Neural cell (in vitro differentiated cells): ENCODE measurements around the gene PHAX. TPM values are rescaled to one million over a fixed set of nuclear protein-coding genes. Genes with fewer than 3 reads are reported as not detected.

Experiments
- H2AFZ ChIP-seq: fragments of 200-600, 300-800 bp; sonication (generic), shearing (Covaris generic); 2 replicates; pipeline ENCODE4 v1.6.0; 2014; ENCODE audit warnings: low read depth, mild to moderate bottlenecking, antibody characterized with exemption, low read length, moderate library complexity
- H3F3A ChIP-seq: fragments of 200-600 bp; shearing (Covaris generic); 2 replicates; pipeline ENCODE4 v1.6.1; 2016; ENCODE audit warnings: mild to moderate bottlenecking, moderate library complexity, mixed read lengths, antibody characterized with exemption, low read length; ENCODE audit not compliant: insufficient read depth, poor library complexity, severe bottlenecking
- H3K27ac ChIP-seq: fragments of 200-600, 300-800 bp; sonication (generic), shearing (Covaris generic); 2 replicates; pipeline ENCODE4 v1.5.1; 2014; ENCODE audit warnings: mild to moderate bottlenecking, low read length, moderate library complexity
- H3K27me3 ChIP-seq: fragments of 300-800, 200-600 bp; sonication (generic), shearing (Covaris generic); 2 replicates; pipeline ENCODE4 v1.6.0; 2014; ENCODE audit warnings: mild to moderate bottlenecking, low read depth, low read length, moderate library complexity; ENCODE audit not compliant: insufficient read depth
- H3K36me3 ChIP-seq: fragments of 300-800, 200-600 bp; sonication (generic), shearing (Covaris generic); 2 replicates; pipeline ENCODE4 v1.5.1; 2014; ENCODE audit warnings: mild to moderate bottlenecking, antibody characterized with exemption, low read length, moderate library complexity; ENCODE audit not compliant: insufficient read depth
- H3K4me2 ChIP-seq: fragments of 300-800, 200-600 bp; sonication (generic), shearing (Covaris generic); 2 replicates; pipeline ENCODE4 v1.6.0; 2014; ENCODE audit warnings: mild to moderate bottlenecking, low read length
- H3K4me3 ChIP-seq: fragments of 300-800, 200-600 bp; sonication (generic), shearing (Covaris generic); 2 replicates; pipeline ENCODE4 v1.5.1; 2014; ENCODE audit warnings: mild to moderate bottlenecking, low read length, moderate library complexity
- H3K79me2 ChIP-seq: fragments of 200-600 bp; shearing (Covaris generic); replicated peaks from 2 replicates; pipeline ENCODE4 v1.6.0; 2014; ENCODE audit warnings: mild to moderate bottlenecking, low read length, moderate library complexity; ENCODE audit not compliant: insufficient read depth
- H3K9ac ChIP-seq: fragments of 300-800, 200-600 bp; sonication (generic), shearing (Covaris generic); 2 replicates; pipeline ENCODE4 v1.6.1; 2016; ENCODE audit warnings: mild to moderate bottlenecking, low read length, mixed read lengths
- H3K9me2 ChIP-seq: fragments of 200-600 bp; shearing (Covaris generic); 2 replicates; pipeline ENCODE4 v1.6.1; 2016; ENCODE audit warnings: mild to moderate bottlenecking, low read length, mixed read lengths; ENCODE audit not compliant: insufficient read depth
- H3K9me3 ChIP-seq: fragments of 200-600, 300-800 bp; sonication (generic), shearing (Covaris generic); 2 replicates; pipeline ENCODE4 v1.6.1; 2016; ENCODE audit warnings: mild to moderate bottlenecking, mixed run types, low read length, moderate library complexity, mixed read lengths
- H4K20me1 ChIP-seq: fragments of 200-600 bp; shearing (Covaris generic); 2 replicates; pipeline ENCODE4 v1.6.1; 2016; ENCODE audit warnings: mild to moderate bottlenecking, mixed run types; ENCODE audit not compliant: insufficient read depth
- EP300 ChIP-seq: fragments of 450-650 bp; conservative IDR thresholded peaks from 2 replicates; pipeline ENCODE4 v1.6.1; 2014; ENCODE audit warnings: antibody characterized with exemption, mild to moderate bottlenecking, moderate library complexity; ENCODE audit not compliant: poor library complexity, severe bottlenecking
- EZH2 ChIP-seq: fragments of 200-600, 300-800 bp; shearing (Covaris generic), sonication (generic); IDR thresholded peaks from 2 replicates; pipeline ENCODE4 v1.6.1; 2014; ENCODE audit warnings: antibody characterized with exemption, low read length, borderline replicate concordance, mild to moderate bottlenecking; ENCODE audit not compliant: insufficient read depth, poor library complexity, severe bottlenecking
- MXI1 ChIP-seq: fragments of 450-650 bp; conservative IDR thresholded peaks from 2 replicates; pipeline ENCODE4 v1.6.1; 2014; ENCODE audit warnings: antibody characterized with exemption, mild to moderate bottlenecking; ENCODE audit not compliant: poor library complexity, severe bottlenecking
- POLR2AphosphoS5 ChIP-seq: IDR thresholded peaks from 2 replicates; pipeline ENCODE4 v1.6.1; 2012
- RAD21 ChIP-seq: fragments of 450-650 bp; conservative IDR thresholded peaks from 2 replicates; pipeline ENCODE4 v1.6.1; 2014; ENCODE audit warnings: antibody characterized with exemption, mild to moderate bottlenecking, moderate library complexity
- SMC3 ChIP-seq: fragments of 450-650 bp; conservative IDR thresholded peaks from 2 replicates; pipeline ENCODE4 v1.6.1; 2014; ENCODE audit warnings: antibody characterized with exemption, mild to moderate bottlenecking, moderate library complexity; ENCODE audit not compliant: poor library complexity
- TAF1 ChIP-seq: IDR thresholded peaks from 2 replicates; pipeline ENCODE4 v1.6.1; 2012; ENCODE audit warnings: low read depth
- polyA plus RNA-seq: library from polyadenylated mRNA; depleted of rRNA; stranded (reverse); fragments of >200 nt; gene quantifications from 2 replicates; pipeline ENCODE4 v1.2.3, GENCODE V29; 2014
- TF ChIP-seq, protein P1 (sequence below): IDR thresholded peaks from 2 replicates; pipeline ENCODE4 v1.6.1; 2012; ENCODE audit warnings: borderline replicate concordance
- TF ChIP-seq, protein P2 (sequence below): fragments of 450-650 bp; IDR thresholded peaks from 2 replicates; pipeline ENCODE4 v1.5.1; 2014; ENCODE audit warnings: antibody characterized with exemption, mild to moderate bottlenecking, moderate library complexity; ENCODE audit not compliant: poor library complexity, severe bottlenecking

Gene PHAX
- polyA plus RNA-seq, 1 donor from 2014 or later, result 42.3 TPM

DNA sequence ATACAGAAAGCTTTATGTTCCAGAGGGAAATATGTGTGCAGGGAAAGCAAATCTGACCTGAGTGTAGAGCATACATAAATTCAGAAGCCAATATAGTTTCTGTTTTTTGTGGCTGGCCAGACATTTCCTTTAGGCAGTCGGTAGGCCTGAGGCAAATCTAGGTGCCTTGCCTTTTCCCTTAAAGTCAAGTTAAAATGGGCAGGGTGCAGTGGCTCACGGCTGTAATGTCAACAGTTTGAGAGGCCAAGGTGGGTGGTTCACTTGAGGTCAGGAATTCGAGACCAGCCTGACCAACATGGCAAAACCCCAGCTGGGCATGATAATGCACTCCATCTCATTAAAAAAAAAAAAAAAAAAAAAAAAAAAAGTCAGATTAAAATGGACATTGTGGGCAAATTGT lies 31.2 kb downstream of the PHAX start:
- H3K9me3 ChIP-seq, result no peaks in the 10 kb centered on the region
- TF ChIP-seq MXI1 (no peak), EZH2 (no peak), SMC3 (no peak), RAD21 (no peak), EP300 (no peak), POLR2AphosphoS5 (no peak), TAF1 (no peak)
- TF ChIP-seq, protein P1, sequence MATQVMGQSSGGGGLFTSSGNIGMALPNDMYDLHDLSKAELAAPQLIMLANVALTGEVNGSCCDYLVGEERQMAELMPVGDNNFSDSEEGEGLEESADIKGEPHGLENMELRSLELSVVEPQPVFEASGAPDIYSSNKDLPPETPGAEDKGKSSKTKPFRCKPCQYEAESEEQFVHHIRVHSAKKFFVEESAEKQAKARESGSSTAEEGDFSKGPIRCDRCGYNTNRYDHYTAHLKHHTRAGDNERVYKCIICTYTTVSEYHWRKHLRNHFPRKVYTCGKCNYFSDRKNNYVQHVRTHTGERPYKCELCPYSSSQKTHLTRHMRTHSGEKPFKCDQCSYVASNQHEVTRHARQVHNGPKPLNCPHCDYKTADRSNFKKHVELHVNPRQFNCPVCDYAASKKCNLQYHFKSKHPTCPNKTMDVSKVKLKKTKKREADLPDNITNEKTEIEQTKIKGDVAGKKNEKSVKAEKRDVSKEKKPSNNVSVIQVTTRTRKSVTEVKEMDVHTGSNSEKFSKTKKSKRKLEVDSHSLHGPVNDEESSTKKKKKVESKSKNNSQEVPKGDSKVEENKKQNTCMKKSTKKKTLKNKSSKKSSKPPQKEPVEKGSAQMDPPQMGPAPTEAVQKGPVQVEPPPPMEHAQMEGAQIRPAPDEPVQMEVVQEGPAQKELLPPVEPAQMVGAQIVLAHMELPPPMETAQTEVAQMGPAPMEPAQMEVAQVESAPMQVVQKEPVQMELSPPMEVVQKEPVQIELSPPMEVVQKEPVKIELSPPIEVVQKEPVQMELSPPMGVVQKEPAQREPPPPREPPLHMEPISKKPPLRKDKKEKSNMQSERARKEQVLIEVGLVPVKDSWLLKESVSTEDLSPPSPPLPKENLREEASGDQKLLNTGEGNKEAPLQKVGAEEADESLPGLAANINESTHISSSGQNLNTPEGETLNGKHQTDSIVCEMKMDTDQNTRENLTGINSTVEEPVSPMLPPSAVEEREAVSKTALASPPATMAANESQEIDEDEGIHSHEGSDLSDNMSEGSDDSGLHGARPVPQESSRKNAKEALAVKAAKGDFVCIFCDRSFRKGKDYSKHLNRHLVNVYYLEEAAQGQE, result no peak
- TF ChIP-seq, protein P2, sequence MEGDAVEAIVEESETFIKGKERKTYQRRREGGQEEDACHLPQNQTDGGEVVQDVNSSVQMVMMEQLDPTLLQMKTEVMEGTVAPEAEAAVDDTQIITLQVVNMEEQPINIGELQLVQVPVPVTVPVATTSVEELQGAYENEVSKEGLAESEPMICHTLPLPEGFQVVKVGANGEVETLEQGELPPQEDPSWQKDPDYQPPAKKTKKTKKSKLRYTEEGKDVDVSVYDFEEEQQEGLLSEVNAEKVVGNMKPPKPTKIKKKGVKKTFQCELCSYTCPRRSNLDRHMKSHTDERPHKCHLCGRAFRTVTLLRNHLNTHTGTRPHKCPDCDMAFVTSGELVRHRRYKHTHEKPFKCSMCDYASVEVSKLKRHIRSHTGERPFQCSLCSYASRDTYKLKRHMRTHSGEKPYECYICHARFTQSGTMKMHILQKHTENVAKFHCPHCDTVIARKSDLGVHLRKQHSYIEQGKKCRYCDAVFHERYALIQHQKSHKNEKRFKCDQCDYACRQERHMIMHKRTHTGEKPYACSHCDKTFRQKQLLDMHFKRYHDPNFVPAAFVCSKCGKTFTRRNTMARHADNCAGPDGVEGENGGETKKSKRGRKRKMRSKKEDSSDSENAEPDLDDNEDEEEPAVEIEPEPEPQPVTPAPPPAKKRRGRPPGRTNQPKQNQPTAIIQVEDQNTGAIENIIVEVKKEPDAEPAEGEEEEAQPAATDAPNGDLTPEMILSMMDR, result no peak
- no peaks in the 10 kb centered on the region for H3K27me3 ChIP-seq
- H3K36me3 ChIP-seq, result no peaks in the 10 kb centered on the region
- H2AFZ ChIP-seq, result no peak overlapping the region
- H3F3A ChIP-seq, result no peaks in the 10 kb centered on the region
- no peaks in the 10 kb centered on the region for H4K20me1 ChIP-seq
- no peaks in the 10 kb centered on the region for H3K79me2 ChIP-seq
- no peak overlapping the region for H3K4me2 ChIP-seq
- no peaks in the 10 kb centered on the region for H3K9me2 ChIP-seq
- no peak overlapping the region for H3K27ac ChIP-seq
- H3K9ac ChIP-seq, result no peak overlapping the region
- no peak overlapping the region for H3K4me3 ChIP-seq

DNA sequence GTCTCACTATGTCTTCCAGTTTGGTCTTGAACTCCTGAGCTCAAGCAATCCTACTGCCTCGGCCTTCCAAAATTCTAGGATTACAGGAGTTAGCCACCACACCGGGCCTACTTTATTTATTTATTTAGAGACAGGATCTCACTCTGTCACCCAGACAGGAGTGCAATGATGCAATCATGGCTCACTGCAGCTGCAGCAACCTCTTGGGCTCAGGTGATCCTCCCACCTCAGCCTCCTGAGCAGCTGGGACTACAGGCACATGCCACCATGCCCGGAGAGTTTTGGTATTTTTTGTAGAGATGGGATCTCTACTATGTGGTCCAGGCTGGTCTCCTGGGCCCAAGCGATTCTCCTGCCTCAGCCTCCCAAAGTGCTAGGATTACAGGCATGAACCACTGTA lies 32.8 kb downstream of the PHAX start:
- Histone ChIP-seq H3K79me2 (no peaks in the 10 kb centered on the region), H3K9me2 (no peaks in the 10 kb centered on the region), H3K4me2 (no peak overlapping the region), H3K9me3 (no peaks in the 10 kb centered on the region), H3K36me3 (no peaks in the 10 kb centered on the region), H4K20me1 (no peaks in the 10 kb centered on the region), H3K4me3 (no peak overlapping the region), H3F3A (no peaks in the 10 kb centered on the region), H3K9ac (no peak overlapping the region), H2AFZ (no peak overlapping the region), H3K27ac (no peak overlapping the region), H3K27me3 (no peaks in the 10 kb centered on the region)
- TF ChIP-seq, protein P1, result no peak
- TF ChIP-seq MXI1 (no peak), POLR2AphosphoS5 (no peak), EZH2 (no peak), TAF1 (no peak), EP300 (no peak), RAD21 (no peak), SMC3 (no peak)
- TF ChIP-seq, protein P2, result no peak
